Superior temporal gyrus (tissue), 1 donor: Measurements from ENCODE around the gene WFS1.

Experiments
- DNase-seq: peaks from one replicate; pipeline ENCODE4 v3.0.0-alpha.2; 2016; ENCODE audit errors: extremely low spot score

Gene WFS1

GRCh38 chr4:6300359-6300758 lies 30.7 kb downstream of the WFS1 start:
- no peak for DNase-seq

GRCh38 chr4:6301051-6301731 lies 31.5 kb downstream of the WFS1 start:
- no peak for DNase-seq

GRCh38 chr4:6301732-6302442 lies 32.2 kb downstream of the WFS1 start:
- no peak for DNase-seq

DNA sequence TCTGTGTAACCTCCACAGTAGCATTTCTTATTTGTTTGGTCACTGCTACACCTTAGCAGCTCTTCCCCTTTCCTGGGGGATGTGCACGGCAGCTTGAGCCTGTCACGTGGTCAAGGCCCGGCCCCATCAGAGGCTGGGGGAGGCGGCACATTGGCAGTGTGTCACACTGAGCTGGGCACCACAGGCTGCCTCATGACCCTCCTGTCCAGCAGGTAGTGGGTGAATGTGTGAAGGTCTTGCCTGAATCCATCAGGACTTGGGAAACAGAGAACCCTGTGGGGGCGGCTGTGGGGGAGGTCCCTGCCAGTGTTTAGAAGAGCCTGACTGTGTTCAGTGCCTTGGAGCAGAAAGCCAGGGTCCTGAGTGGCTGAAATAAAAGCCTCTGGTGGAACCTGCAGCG lies 33.2 kb downstream of the WFS1 start:
- DNase-seq: no peak

GRCh38 chr4:6303943-6304342 lies 34.3 kb downstream of the WFS1 start:
- DNase-seq: no peak

GRCh38 chr4:6306299-6306698 lies 36.6 kb downstream of the WFS1 start:
- DNase-seq: no peak

DNA sequence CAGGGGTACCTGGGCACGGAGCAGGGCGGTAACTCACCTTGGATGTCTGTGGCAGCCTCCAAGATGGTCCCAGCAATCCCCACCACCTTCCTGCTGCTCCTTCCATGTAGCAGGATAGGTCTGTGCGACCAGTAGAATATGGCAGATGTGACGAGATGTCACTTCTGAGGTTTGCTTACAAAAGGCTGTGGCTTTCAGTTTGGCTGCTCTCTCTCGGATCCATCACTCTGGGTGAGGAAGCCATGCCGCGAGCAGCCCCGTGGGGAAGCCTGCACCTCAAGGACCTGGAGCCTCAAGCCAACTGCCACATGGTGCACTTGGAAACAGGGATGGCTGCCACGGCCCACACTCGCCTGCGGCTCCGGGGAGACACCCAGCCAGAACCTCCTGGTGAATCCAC lies 37.6 kb downstream of the WFS1 start:
- DNase-seq: no peak

DNA sequence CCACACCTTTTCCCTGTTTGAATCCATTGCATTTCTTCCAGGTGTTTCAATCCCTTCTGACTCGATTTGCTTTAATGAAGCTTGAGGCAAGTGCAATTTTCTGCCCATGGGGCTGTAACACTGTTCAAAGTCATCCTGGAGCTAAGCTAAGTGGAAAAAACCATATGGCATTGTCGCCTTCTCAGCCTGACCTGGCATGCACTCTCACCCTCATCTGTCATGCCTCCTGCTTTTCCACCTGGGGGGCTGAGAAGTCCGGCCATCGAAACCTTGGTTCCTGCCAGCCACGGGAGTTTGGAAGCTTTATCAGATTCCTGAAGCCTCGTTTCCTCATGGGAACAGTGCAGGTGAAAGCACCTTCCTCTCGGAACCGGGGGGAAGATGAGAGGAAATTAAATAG lies 38.2 kb downstream of the WFS1 start:
- no peak for DNase-seq

GRCh38 chr4:6308899-6309643 lies 39.4 kb downstream of the WFS1 start:
- no peak for DNase-seq

GRCh38 chr4:6309777-6310176 lies 40.1 kb downstream of the WFS1 start:
- DNase-seq: no peak

- no peak for DNase-seq
These were observed 43.6 kb downstream of the WFS1 start for GRCh38 chr4:6313216-6313615.

DNA sequence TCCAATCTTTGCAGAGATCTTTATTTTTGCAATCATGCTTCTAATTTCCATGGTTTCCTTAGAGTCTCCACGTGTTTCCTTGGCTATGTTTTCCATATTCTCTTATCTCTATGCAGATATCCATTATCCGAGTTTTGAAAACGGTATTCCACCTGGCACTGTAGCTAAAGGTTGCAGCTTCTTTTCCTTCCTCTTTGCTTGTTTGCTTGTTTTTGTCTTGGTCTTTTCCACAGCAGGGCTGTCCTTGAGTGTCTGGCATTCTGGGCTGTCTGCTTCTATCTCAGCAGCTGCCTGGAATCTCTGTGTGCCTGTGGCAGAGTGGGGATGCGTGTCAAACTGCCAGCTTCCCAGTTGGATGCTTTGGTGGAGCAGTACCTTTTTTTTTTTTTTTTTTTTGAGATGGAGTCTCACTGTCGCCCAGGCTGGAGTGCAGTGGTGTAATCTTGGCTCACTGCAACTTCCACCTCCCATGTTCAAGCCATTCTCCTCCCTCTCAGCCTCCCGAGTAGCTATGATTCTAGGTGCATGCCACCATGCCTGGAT lies 46.9 kb downstream of the WFS1 start:
- DNase-seq: no peak

DNA sequence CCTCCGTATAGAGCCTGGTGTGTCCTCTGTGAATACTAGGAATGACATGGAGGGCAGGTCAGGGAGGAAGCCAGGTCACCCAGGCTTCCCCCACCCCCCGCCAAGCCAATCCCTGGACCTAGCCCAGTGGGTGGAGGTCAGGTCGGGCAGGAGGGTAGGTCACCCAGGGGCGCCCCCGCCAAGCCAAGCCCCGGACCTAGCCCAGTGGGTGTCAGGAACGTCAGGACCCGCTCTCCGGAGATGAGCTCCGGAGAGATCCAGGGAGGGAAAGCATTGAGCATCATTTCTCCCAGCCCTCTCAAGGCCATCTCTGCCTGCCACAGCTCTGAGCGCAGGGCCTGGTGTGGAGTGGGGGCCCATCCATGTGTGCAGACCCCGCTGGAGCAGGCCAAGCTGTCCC lies 48.6 kb downstream of the WFS1 start:
- DNase-seq: no peak

- DNase-seq: no peak
These were observed 50.0 kb downstream of the WFS1 start for GRCh38 chr4:6319530-6320150.

- no peak for DNase-seq
These were observed 51.0 kb downstream of the WFS1 start for GRCh38 chr4:6320663-6321062.

- DNase-seq: no peak
These were observed 51.7 kb downstream of the WFS1 start for GRCh38 chr4:6321361-6321760.

DNA sequence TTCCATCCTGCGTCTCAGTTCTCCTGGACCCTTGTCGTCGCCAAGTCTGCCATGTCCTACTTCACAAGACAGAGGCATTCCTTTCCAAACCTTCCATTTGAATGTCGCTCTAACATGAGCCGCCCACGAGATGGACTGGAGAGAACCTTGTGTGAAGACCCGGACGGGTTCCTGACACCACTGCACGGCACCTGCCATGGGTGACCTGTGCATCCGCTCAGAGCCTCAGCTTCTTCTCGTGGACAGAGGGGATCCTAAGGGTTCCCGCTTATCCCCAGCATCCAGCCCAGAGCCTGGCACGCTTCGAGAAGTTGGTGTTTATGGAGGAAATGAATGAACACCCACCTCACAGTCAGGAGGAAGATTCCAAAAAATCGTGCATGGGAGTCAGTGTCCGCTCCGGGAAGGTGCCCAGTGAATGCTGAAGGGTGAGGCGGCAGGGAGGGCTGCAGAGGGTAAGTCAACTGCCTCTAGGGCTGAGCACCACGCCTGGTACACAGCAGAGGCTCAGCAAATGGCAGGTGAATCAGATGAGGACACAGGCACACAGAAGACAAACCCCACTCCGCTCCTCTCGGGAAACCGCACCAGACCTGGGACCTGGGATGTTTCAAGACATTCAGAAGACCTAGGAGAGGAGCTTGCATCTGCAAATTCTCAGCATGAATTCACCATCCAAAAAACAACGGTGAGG lies 52.6 kb downstream of the WFS1 start:
- no peak for DNase-seq

DNA sequence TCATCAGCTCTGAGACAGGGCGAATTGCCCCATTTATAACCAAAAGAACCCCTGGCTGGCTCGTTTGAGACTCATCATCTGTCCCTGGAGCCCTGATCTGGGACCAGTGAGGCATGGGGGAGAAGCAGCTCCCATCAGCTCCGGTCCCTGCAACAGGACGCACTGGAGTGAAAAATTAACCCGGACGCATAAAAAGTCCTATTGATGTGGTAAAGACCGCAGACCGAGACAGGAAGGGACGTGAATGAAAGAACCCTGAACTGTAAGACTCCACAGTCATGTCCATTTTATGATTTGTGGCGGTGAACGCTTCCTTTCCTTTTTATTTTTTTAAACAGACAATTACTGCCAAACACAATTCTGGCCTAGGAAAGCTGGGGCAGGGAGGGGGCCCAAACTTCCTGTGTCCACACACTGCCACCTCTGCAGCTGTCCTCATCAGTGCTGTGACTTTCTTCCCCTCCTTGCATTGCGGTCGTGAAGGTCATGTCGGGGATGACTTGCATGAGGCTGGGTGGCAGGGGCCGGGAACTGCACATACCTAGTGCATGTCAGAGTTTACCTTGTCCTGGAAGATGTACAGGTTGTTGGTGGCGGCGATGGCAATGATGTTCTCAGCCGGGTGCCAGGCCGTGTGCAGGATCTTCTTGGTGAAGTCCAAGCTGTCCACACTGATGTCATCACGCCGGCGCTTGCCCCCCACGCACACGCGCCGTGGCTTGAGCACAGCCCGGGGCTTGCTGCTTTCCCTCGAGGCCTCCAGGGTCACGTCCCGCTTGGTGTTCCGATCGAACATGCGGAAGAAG lies 53.3 kb downstream of the WFS1 start:
- DNase-seq: no peak

DNA sequence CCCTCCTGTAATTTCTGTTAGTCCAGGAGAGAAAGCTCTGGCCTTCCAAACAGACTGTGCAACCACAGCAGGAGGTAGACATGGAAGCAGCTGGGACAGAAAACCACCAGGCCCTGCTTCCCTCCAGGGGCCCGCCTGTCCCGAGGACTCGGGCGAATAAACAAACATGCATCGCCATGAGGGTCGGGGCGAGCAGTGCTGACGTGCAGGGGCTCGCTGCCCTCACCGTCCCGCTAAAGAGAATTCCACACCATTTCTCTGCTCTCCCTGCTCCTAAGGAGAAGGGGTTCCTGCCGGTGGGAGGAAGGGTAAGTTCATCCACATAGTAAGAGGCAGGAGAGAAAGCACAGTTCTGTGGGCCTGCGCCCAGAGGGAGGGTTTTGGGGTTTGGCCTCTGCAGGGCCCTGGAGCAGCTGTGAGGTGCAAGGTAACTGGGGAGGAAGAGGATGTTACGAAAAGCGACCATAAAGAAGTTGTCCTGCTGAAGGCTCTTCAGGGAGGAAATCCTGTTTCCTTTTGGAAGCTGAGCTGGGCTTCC lies 54.9 kb downstream of the WFS1 start:
- DNase-seq: no peak

GRCh38 chr4:6324999-6325787 lies 55.5 kb downstream of the WFS1 start:
- no peak for DNase-seq
